Stimulated activated CD4-positive, alpha-beta T cell treated with anti-CD3 and anti-CD28 coated beads, Interleukin-15, amount 100 ng/mL, for 1 hour (primary cell): ENCODE data around the gene TMPRSS12.
"Not testable (repeated sequence)": the region's sequence is repeated elsewhere in the genome, so short reads cannot be mapped to it uniquely, and the experiment has no call there.

Source experiments
- DNase-seq, 2 donors: peaks; one replicate each; pipeline ENCODE4 v3.0.0-alpha.2; 2020; ENCODE audit warnings: low read depth in 1 of 2, low spot score in 1 of 2

Gene TMPRSS12

GRCh38 chr12:50925920-50926319, 83.2 kb downstream of the TMPRSS12 start:
- no peak for DNase-seq

- DNase-seq, result no peak
Observed at GRCh38 chr12:50926415-50926814, 83.7 kb downstream of the TMPRSS12 start.

- DNase-seq, result not testable (repeated sequence)
Observed at GRCh38 chr12:50926932-50927331, 84.2 kb downstream of the TMPRSS12 start.

- no peak for DNase-seq
Observed at GRCh38 chr12:50927356-50927755, 84.6 kb downstream of the TMPRSS12 start.

GRCh38 chr12:50927766-50928224, 85.1 kb downstream of the TMPRSS12 start:
- no peak for DNase-seq

GRCh38 chr12:50928392-50928791, 85.7 kb downstream of the TMPRSS12 start:
- no peak for DNase-seq

GRCh38 chr12:50929831-50930230, 87.1 kb downstream of the TMPRSS12 start:
- DNase-seq, result no peak

- DNase-seq, result not testable (repeated sequence)
Observed at GRCh38 chr12:50930477-50930876, 87.8 kb downstream of the TMPRSS12 start.

GRCh38 chr12:50932787-50933280, 90.1 kb downstream of the TMPRSS12 start:
- DNase-seq, result no peak

GRCh38 chr12:50933459-50934124, 90.9 kb downstream of the TMPRSS12 start:
- no peak for DNase-seq

- DNase-seq, result no peak
Observed at GRCh38 chr12:50934371-50934851, 91.7 kb downstream of the TMPRSS12 start.

GRCh38 chr12:50934981-50935807, 92.5 kb downstream of the TMPRSS12 start:
- no peak for DNase-seq

GRCh38 chr12:50936821-50937530, 94.2 kb downstream of the TMPRSS12 start:
- DNase-seq, result no peak
